ENCODE results near the gene PDIA3.

Gene PDIA3

GRCh38 chr15:43769584-43770228, 23.5 kb downstream of the PDIA3 start:
- peaks cover 43% of the 10 kb centered on the region for H3K36me3 Mint-ChIP-seq (ENCODE audit: low read depth)
- H3K27me3 Mint-ChIP-seq (ENCODE audit: low read depth) = no peaks in the 10 kb centered on the region
- H3K27ac Mint-ChIP-seq = no peak overlapping the region
- peaks cover 3% of the 10 kb centered on the region for H3K4me1 Mint-ChIP-seq (ENCODE audit: low read depth)
- no peaks in the 10 kb centered on the region for H3K9me3 Mint-ChIP-seq
- H3K4me3 Mint-ChIP-seq = no peak overlapping the region

GRCh38 chr15:43771816-43772215, 25.6 kb downstream of the PDIA3 start:
- H3K27ac Mint-ChIP-seq = no peak overlapping the region

GRCh38 chr15:43772624-43773023, 26.4 kb downstream of the PDIA3 start:
- H3K36me3 Mint-ChIP-seq (ENCODE audit: low read depth) = peaks cover 36% of the 10 kb centered on the region
- H3K9me3 Mint-ChIP-seq = no peaks in the 10 kb centered on the region
- peaks cover 3% of the 10 kb centered on the region for H3K4me1 Mint-ChIP-seq (ENCODE audit: low read depth)
- H3K27me3 Mint-ChIP-seq (ENCODE audit: low read depth) = no peaks in the 10 kb centered on the region
- no peak overlapping the region for H3K27ac Mint-ChIP-seq
- H3K4me3 Mint-ChIP-seq = no peak overlapping the region

More at GRCh38 chr15:43771816-43772215, 25.6 kb downstream of the PDIA3 start:
- Mint-ChIP-seq H3K9me3 (no peaks in the 10 kb centered on the region), H3K4me3 (no peak overlapping the region), H3K27me3 (ENCODE audit: low read depth) (no peaks in the 10 kb centered on the region), H3K36me3 (ENCODE audit: low read depth) (peaks cover 36% of the 10 kb centered on the region), H3K4me1 (ENCODE audit: low read depth) (peaks cover 3% of the 10 kb centered on the region)

GRCh38 chr15:43774062-43774461, 27.8 kb downstream of the PDIA3 start:
- H3K4me1 Mint-ChIP-seq (ENCODE audit: low read depth) = peaks cover 7% of the 10 kb centered on the region
- H3K9me3 Mint-ChIP-seq = no peaks in the 10 kb centered on the region
- peaks cover 28% of the 10 kb centered on the region for H3K36me3 Mint-ChIP-seq (ENCODE audit: low read depth)
- H3K27ac Mint-ChIP-seq = no peak overlapping the region
- peaks cover 4% of the 10 kb centered on the region for H3K27me3 Mint-ChIP-seq (ENCODE audit: low read depth)
- no peak overlapping the region for H3K4me3 Mint-ChIP-seq

GRCh38 chr15:43775411-43775965, 29.2 kb downstream of the PDIA3 start:
- Mint-ChIP-seq H3K4me3 (peak overlapping the region; percentile 25), H3K36me3 (ENCODE audit: low read depth) (peaks cover 18% of the 10 kb centered on the region), H3K4me1 (ENCODE audit: low read depth) (peaks cover 11% of the 10 kb centered on the region), H3K27me3 (ENCODE audit: low read depth) (peaks cover 10% of the 10 kb centered on the region), H3K9me3 (no peaks in the 10 kb centered on the region), H3K27ac (no peak overlapping the region)

- H3K27ac Mint-ChIP-seq = no peak overlapping the region
These were observed 30.0 kb downstream of the PDIA3 start for GRCh38 chr15:43776101-43776717.

GRCh38 chr15:43776718-43777266, 30.6 kb downstream of the PDIA3 start, which contains the start of gene ELL3:
Gene ELL3 (minus strand): TSS chr15:43776966. CDS start chr15:43776901, 65 bp downstream.
- Mint-ChIP-seq H3K36me3 (ENCODE audit: low read depth) (peaks cover 10% of the 10 kb centered on the region), H3K27me3 (ENCODE audit: low read depth) (peaks cover 18% of the 10 kb centered on the region), H3K9me3 (no peaks in the 10 kb centered on the region), H3K27ac (peak within 1 kb of the TSS; percentile 59), H3K4me1 (ENCODE audit: low read depth) (peaks cover 9% of the 10 kb centered on the region), H3K4me3 (peak within 1 kb of the TSS; percentile 86)

More at GRCh38 chr15:43776101-43776717, 30.0 kb downstream of the PDIA3 start:
- Mint-ChIP-seq H3K4me1 (ENCODE audit: low read depth) (peaks cover 11% of the 10 kb centered on the region), H3K36me3 (ENCODE audit: low read depth) (peaks cover 12% of the 10 kb centered on the region), H3K27me3 (ENCODE audit: low read depth) (peaks cover 17% of the 10 kb centered on the region), H3K9me3 (no peaks in the 10 kb centered on the region), H3K4me3 (peak overlapping the region; percentile 86)

- H3K4me1 Mint-ChIP-seq (ENCODE audit: low read depth) = peaks cover 8% of the 10 kb centered on the region
- H3K27me3 Mint-ChIP-seq (ENCODE audit: low read depth) = peaks cover 21% of the 10 kb centered on the region
- H3K36me3 Mint-ChIP-seq (ENCODE audit: low read depth) = peaks cover 5% of the 10 kb centered on the region
- H3K9me3 Mint-ChIP-seq = no peaks in the 10 kb centered on the region
- H3K4me3 Mint-ChIP-seq = peak overlapping the region; percentile 86
- H3K27ac Mint-ChIP-seq = peak overlapping the region; percentile 59
These were observed 31.2 kb downstream of the PDIA3 start for GRCh38 chr15:43777267-43777914.

- no peak overlapping the region for H3K4me3 Mint-ChIP-seq
- peaks cover 24% of the 10 kb centered on the region for H3K27me3 Mint-ChIP-seq (ENCODE audit: low read depth)
- H3K9me3 Mint-ChIP-seq = no peaks in the 10 kb centered on the region
- H3K4me1 Mint-ChIP-seq (ENCODE audit: low read depth) = peaks cover 8% of the 10 kb centered on the region
- H3K36me3 Mint-ChIP-seq (ENCODE audit: low read depth) = no peaks in the 10 kb centered on the region
- H3K27ac Mint-ChIP-seq = no peak overlapping the region
These were observed 32.8 kb downstream of the PDIA3 start for GRCh38 chr15:43779016-43779415.

GRCh38 chr15:43789409-43789808, 43.2 kb downstream of the PDIA3 start:
- H3K4me3 Mint-ChIP-seq = no peak overlapping the region
- no peaks in the 10 kb centered on the region for H3K9me3 Mint-ChIP-seq
- peaks cover 13% of the 10 kb centered on the region for H3K4me1 Mint-ChIP-seq (ENCODE audit: low read depth)
- no peaks in the 10 kb centered on the region for H3K27me3 Mint-ChIP-seq (ENCODE audit: low read depth)
- peaks cover 11% of the 10 kb centered on the region for H3K36me3 Mint-ChIP-seq (ENCODE audit: low read depth)
- H3K27ac Mint-ChIP-seq = no peak overlapping the region

- Mint-ChIP-seq H3K27me3 (ENCODE audit: low read depth) (no peaks in the 10 kb centered on the region), H3K36me3 (ENCODE audit: low read depth) (peaks cover 35% of the 10 kb centered on the region), H3K4me1 (ENCODE audit: low read depth) (peaks cover 28% of the 10 kb centered on the region), H3K4me3 (peak within 1 kb of the TSS; percentile 88), H3K27ac (peak within 1 kb of the TSS; percentile 90), H3K9me3 (no peaks in the 10 kb centered on the region)
These were observed 45.9 kb downstream of the PDIA3 start, which contains the start of gene SERF2 for GRCh38 chr15:43791993-43792760. Gene SERF2 (plus strand): TSS chr15:43792320. CDS start chr15:43792377, 57 bp downstream.

GRCh38 chr15:43792761-43793476, 46.7 kb downstream of the PDIA3 start:
- Mint-ChIP-seq H3K9me3 (no peaks in the 10 kb centered on the region), H3K36me3 (ENCODE audit: low read depth) (peaks cover 37% of the 10 kb centered on the region)

GRCh38 chr15:43793647-43794046, 47.4 kb downstream of the PDIA3 start:
- Mint-ChIP-seq H3K36me3 (ENCODE audit: low read depth) (peaks cover 41% of the 10 kb centered on the region), H3K27ac (peak overlapping the region; percentile 90), H3K4me1 (ENCODE audit: low read depth) (peaks cover 31% of the 10 kb centered on the region), H3K4me3 (peak overlapping the region; percentile 88), H3K27me3 (ENCODE audit: low read depth) (no peaks in the 10 kb centered on the region), H3K9me3 (no peaks in the 10 kb centered on the region)

More at GRCh38 chr15:43792761-43793476, 46.7 kb downstream of the PDIA3 start:
- H3K4me3 Mint-ChIP-seq = peak overlapping the region; percentile 88
- peak overlapping the region; percentile 90 for H3K27ac Mint-ChIP-seq
- H3K4me1 Mint-ChIP-seq (ENCODE audit: low read depth) = peaks cover 28% of the 10 kb centered on the region
- no peaks in the 10 kb centered on the region for H3K27me3 Mint-ChIP-seq (ENCODE audit: low read depth)

Measured in T-helper 1 cell treated with Interleukin-12 subunit alpha and Interleukin-12 subunit beta and Interleukin-4 antibody, amounts not matched to agents 30 μg/mL and 1 μg/mL, for 36 hours (primary cell).